Vagina (tissue), 2 donors: ENCODE results near the gene NOVA2. TPM values are rescaled to one million over a fixed set of nuclear protein-coding genes. Genes with fewer than 3 reads are reported as not detected.

Experiments used
- DNase-seq, 2 donors: peaks; one replicate each; pipeline ENCODE4 v3.0.0-alpha.2; 2017; ENCODE audit errors: extremely low spot score in 2 of 2
- H3K27ac ChIP-seq: fragments of 200-600 bp; sonication (generic); one replicate; pipeline ENCODE4 v1.5.1; 2019
- H3K27me3 ChIP-seq: fragments of 200-600 bp; sonication (generic); one replicate; pipeline ENCODE4 v1.5.1; 2019
- H3K36me3 ChIP-seq, 2 donors: fragments of 200-600 bp; sonication (generic); one replicate each; pipeline ENCODE4 v1.5.1; 2017 to 2019
- H3K4me1 ChIP-seq: fragments of 200-600 bp; sonication (generic); one replicate; pipeline ENCODE4 v1.5.1; 2019
- H3K4me3 ChIP-seq, 2 donors: fragments of 200-600 bp; sonication (generic); 1 replicate in 1 of 2; 2 replicates in 1 of 2; pipeline ENCODE4 v1.5.1; 2016 to 2019
- H3K9me3 ChIP-seq: fragments of 200-600 bp; sonication (generic); one replicate; pipeline ENCODE4 v1.5.1; 2019
- CTCF ChIP-seq, 3 experiments: fragments of 450-650 bp in 2 of 3; fragments of 200-600 bp in 1 of 3; sonication (generic) in 1 of 3; IDR thresholded peaks; one replicate each; pipeline ENCODE4 v1.5.1; 2017 to 2019; ENCODE audit warnings: antibody characterized with exemption in 3 of 3, mild to moderate bottlenecking in 2 of 3, moderate library complexity in 2 of 3
- POLR2A ChIP-seq, 2 donors: fragments of 450-650 bp; IDR thresholded peaks; one replicate each; pipeline ENCODE4 v1.6.1; 2017; ENCODE audit warnings: antibody characterized with exemption in 2 of 2, mild to moderate bottlenecking in 2 of 2, moderate library complexity in 2 of 2
- POLR2AphosphoS5 ChIP-seq, 2 donors: sonication (generic); formaldehyde crosslinking; IDR thresholded peaks; one replicate each; pipeline ENCODE4 v1.9.0; 2017; ENCODE audit warnings: antibody characterized with exemption in 2 of 2, mild to moderate bottlenecking in 2 of 2, low read depth in 1 of 2; ENCODE audit not compliant: insufficient read depth in 1 of 2
- intact Hi-C: fragments of 100-400 bp; cut with DNase I; formaldehyde crosslinking; loops from one replicate; pipeline ENCODE4 v1.15.1; 2023
- total RNA-seq: library from RNA; depleted of rRNA; stranded (reverse); fragments of >200 nt; gene quantifications from one replicate; pipeline ENCODE4 v1.2.3, GENCODE V29; 2016

NOVA2 gene
- total RNA-seq, 1 donor from 2014 or later = 1.5 TPM

GRCh38 chr19:45971260-45971902 is 2.3 kb downstream of the NOVA2 start:
- peak overlapping the region; percentile 16 to 35 for H3K4me3 ChIP-seq
- H3K36me3 ChIP-seq = no peaks in the 10 kb centered on the region
- no peaks in the 10 kb centered on the region for H3K4me1 ChIP-seq
- no peaks in the 10 kb centered on the region for H3K27me3 ChIP-seq
- TF ChIP-seq POLR2AphosphoS5 (IDR thresholded peaks at IDR 0.05; ENCODE audit: insufficient read depth in 1 of 2, low read depth in 1 of 2) = no peak
- TF ChIP-seq POLR2A (IDR thresholded peaks at IDR 0.05) = no peak
- no peak for TF ChIP-seq CTCF (IDR thresholded peaks at IDR 0.05)
- no peak overlapping the region for H3K27ac ChIP-seq
- no peaks in the 10 kb centered on the region for H3K9me3 ChIP-seq
- DNase-seq = no peak
- intact Hi-C loops = no loop called here

- H3K4me3 ChIP-seq = no peak overlapping the region
- H3K4me1 ChIP-seq = no peaks in the 10 kb centered on the region
- no peak for DNase-seq
- no peaks in the 10 kb centered on the region for H3K36me3 ChIP-seq
- H3K27ac ChIP-seq = no peak overlapping the region
- intact Hi-C loops = no loop called here
- H3K9me3 ChIP-seq = no peaks in the 10 kb centered on the region
- H3K27me3 ChIP-seq = no peaks in the 10 kb centered on the region
- TF ChIP-seq POLR2AphosphoS5 (IDR thresholded peaks at IDR 0.05; ENCODE audit: insufficient read depth in 1 of 2, low read depth in 1 of 2) = no peak
- TF ChIP-seq POLR2A (IDR thresholded peaks at IDR 0.05) = no peak
- no peak for TF ChIP-seq CTCF (IDR thresholded peaks at IDR 0.05)
Observed at GRCh38 chr19:45969676-45970075, 4.0 kb downstream of the NOVA2 start.

- no peak overlapping the region for H3K27ac ChIP-seq
- H3K4me1 ChIP-seq = no peaks in the 10 kb centered on the region
- H3K27me3 ChIP-seq = no peaks in the 10 kb centered on the region
- no peak overlapping the region for H3K4me3 ChIP-seq
- no peak for DNase-seq
- TF ChIP-seq POLR2A (IDR thresholded peaks at IDR 0.05) = no peak
- TF ChIP-seq CTCF (IDR thresholded peaks at IDR 0.05) = no peak
- no peak for TF ChIP-seq POLR2AphosphoS5 (IDR thresholded peaks at IDR 0.05; ENCODE audit: insufficient read depth in 1 of 2, low read depth in 1 of 2)
- no peaks in the 10 kb centered on the region for H3K36me3 ChIP-seq
- intact Hi-C loops = no loop called here
- H3K9me3 ChIP-seq = no peaks in the 10 kb centered on the region
Observed at GRCh38 chr19:45968626-45969025, 5.0 kb downstream of the NOVA2 start.

GRCh38 chr19:45967246-45967645 is 6.4 kb downstream of the NOVA2 start:
- Histone ChIP-seq H3K4me1 (no peaks in the 10 kb centered on the region), H3K9me3 (no peaks in the 10 kb centered on the region), H3K36me3 (no peaks in the 10 kb centered on the region), H3K4me3 (no peak overlapping the region), H3K27me3 (no peaks in the 10 kb centered on the region), H3K27ac (no peak overlapping the region)
- TF ChIP-seq CTCF (IDR thresholded peaks at IDR 0.05) (no peak), POLR2A (IDR thresholded peaks at IDR 0.05) (no peak), POLR2AphosphoS5 (IDR thresholded peaks at IDR 0.05; ENCODE audit: insufficient read depth in 1 of 2, low read depth in 1 of 2) (no peak)
- DNase-seq = no peak
- intact Hi-C loops = no loop called here

- intact Hi-C loops = no loop called here
- H3K27me3 ChIP-seq = no peaks in the 10 kb centered on the region
- H3K27ac ChIP-seq = no peak overlapping the region
- no peaks in the 10 kb centered on the region for H3K9me3 ChIP-seq
- TF ChIP-seq POLR2AphosphoS5 (IDR thresholded peaks at IDR 0.05; ENCODE audit: insufficient read depth in 1 of 2, low read depth in 1 of 2) (no peak), CTCF (IDR thresholded peaks at IDR 0.05) (no peak), POLR2A (IDR thresholded peaks at IDR 0.05) (no peak)
- DNase-seq = no peak
- no peak overlapping the region for H3K4me3 ChIP-seq
- no peaks in the 10 kb centered on the region for H3K36me3 ChIP-seq
- no peaks in the 10 kb centered on the region for H3K4me1 ChIP-seq
Observed at GRCh38 chr19:45962021-45962420, 11.6 kb downstream of the NOVA2 start.
